ENCODE results near the gene MAGI2. TPM values are rescaled to one million over a fixed set of nuclear protein-coding genes. Genes with fewer than 3 reads are reported as not detected.

MAGI2 gene
- total RNA-seq, 1 donor from 2014 or later: 0.38 TPM

DNA sequence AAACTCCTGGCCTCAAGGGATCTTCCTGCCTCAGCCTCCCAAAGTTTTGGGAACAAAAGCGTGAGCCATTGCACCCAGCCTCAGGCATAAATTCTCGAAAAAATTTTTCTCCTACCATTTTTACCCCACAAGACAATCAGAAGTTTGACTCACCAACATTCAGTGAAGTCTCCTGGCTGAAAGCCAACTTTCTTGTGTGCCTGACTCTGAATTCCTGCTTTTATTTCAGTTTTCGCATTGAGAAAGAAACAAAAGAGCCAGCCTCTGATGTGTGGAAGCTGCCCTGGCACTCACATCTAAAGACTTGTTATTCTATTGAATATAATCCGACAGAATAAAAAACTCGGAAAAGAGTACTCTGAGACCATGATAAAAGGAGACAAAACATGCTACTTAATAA lies 402.9 kb downstream of the MAGI2 start:
- ChIA-PET CTCF (no interaction called here), POLR2A (no interaction called here)
- no peak for TF ChIP-seq CTCF (IDR thresholded peaks at IDR 0.05)
- Mint-ChIP-seq H3K9me3 (peaks cover 4% of the 10 kb centered on the region), H3K4me1 (no peaks in the 10 kb centered on the region), H3K27me3 (no peaks in the 10 kb centered on the region), H3K4me3 (no peak overlapping the region), H3K27ac (no peak overlapping the region), H3K36me3 (ENCODE audit: low read depth) (no peaks in the 10 kb centered on the region)
- no peak for ATAC-seq (ENCODE audit: low read depth)
- DNase-seq: no peak
- intact Hi-C loops (cut with micrococcal nuclease): no loop called here

GRCh38 chr7:79046061-79046460 lies 407.4 kb downstream of the MAGI2 start:
- Mint-ChIP-seq H3K27ac (no peak overlapping the region), H3K4me1 (no peaks in the 10 kb centered on the region), H3K4me3 (no peak overlapping the region), H3K36me3 (ENCODE audit: low read depth) (no peaks in the 10 kb centered on the region), H3K9me3 (peaks cover 3% of the 10 kb centered on the region), H3K27me3 (no peaks in the 10 kb centered on the region)
- no peak for DNase-seq
- TF ChIP-seq CTCF (IDR thresholded peaks at IDR 0.05): no peak
- ChIA-PET CTCF (no interaction called here), POLR2A (no interaction called here)
- ATAC-seq (ENCODE audit: low read depth): no peak
- intact Hi-C loops (cut with micrococcal nuclease): no loop called here

DNA sequence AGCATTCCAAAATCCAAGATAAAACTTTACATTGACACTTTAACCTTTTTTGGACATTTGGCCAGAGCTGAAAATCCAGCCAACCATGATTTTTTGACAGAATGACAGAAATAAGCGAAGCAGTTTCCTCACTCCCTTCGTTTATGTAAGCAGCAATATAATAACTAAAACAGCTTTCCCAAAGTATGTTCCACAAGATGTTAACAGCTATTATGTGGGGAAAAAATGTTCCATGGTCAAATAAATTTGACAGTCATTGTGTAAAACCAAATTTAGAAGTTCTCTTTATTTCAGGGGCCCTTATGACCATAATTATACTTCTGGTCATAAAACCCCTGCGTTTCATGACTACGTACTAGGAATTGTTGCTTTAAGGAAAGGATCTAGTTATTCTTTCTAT lies 416.5 kb downstream of the MAGI2 start:
- Mint-ChIP-seq H3K4me1 (no peaks in the 10 kb centered on the region), H3K27me3 (no peaks in the 10 kb centered on the region), H3K36me3 (ENCODE audit: low read depth) (no peaks in the 10 kb centered on the region), H3K4me3 (no peak overlapping the region), H3K27ac (no peak overlapping the region), H3K9me3 (no peaks in the 10 kb centered on the region)
- intact Hi-C loops (cut with micrococcal nuclease): no loop called here
- TF ChIP-seq CTCF (IDR thresholded peaks at IDR 0.05): no peak
- ChIA-PET CTCF (no interaction called here), POLR2A (no interaction called here)
- ATAC-seq (ENCODE audit: low read depth): no peak
- DNase-seq: no peak

- ChIA-PET POLR2A (no interaction called here), CTCF (no interaction called here)
- Mint-ChIP-seq H3K4me3 (no peak overlapping the region), H3K27me3 (no peaks in the 10 kb centered on the region), H3K36me3 (ENCODE audit: low read depth) (no peaks in the 10 kb centered on the region), H3K4me1 (no peaks in the 10 kb centered on the region), H3K27ac (no peak overlapping the region), H3K9me3 (no peaks in the 10 kb centered on the region)
- no peak for DNase-seq
- TF ChIP-seq CTCF (IDR thresholded peaks at IDR 0.05): no peak
- ATAC-seq (ENCODE audit: low read depth): no peak
- intact Hi-C loops (cut with micrococcal nuclease): no loop called here
Measured at GRCh38 chr7:79036356-79036755, 417.1 kb downstream of the MAGI2 start.

GRCh38 chr7:79035858-79036257 lies 417.6 kb downstream of the MAGI2 start:
- CTCF ChIA-PET: no interaction called here
- no peaks in the 10 kb centered on the region for H3K27me3 Mint-ChIP-seq
- ATAC-seq (ENCODE audit: low read depth) (no peak), DNase-seq (no peak)
- no peak overlapping the region for H3K4me3 Mint-ChIP-seq
- no peaks in the 10 kb centered on the region for H3K4me1 Mint-ChIP-seq
- intact Hi-C loops (cut with micrococcal nuclease): no loop called here
- no peak for TF ChIP-seq CTCF (IDR thresholded peaks at IDR 0.05)
- POLR2A ChIA-PET: no interaction called here
- H3K36me3 Mint-ChIP-seq (ENCODE audit: low read depth): no peaks in the 10 kb centered on the region
- no peak overlapping the region for H3K27ac Mint-ChIP-seq
- no peaks in the 10 kb centered on the region for H3K9me3 Mint-ChIP-seq

All from activated B cell treated with CpG ODN at 0.5 μM for 24 hours (primary cell).